K562 (cell line): ENCODE results near the gene LZTR1. TPM values are rescaled to one million over a fixed set of nuclear protein-coding genes. Genes with fewer than 3 reads are reported as not detected.

Source experiments
- FOSL1 ChIP-seq: fragments of 200-800 bp; sonication (Bioruptor generic); conservative IDR thresholded peaks from 2 replicates; pipeline ENCODE4 v1.6.1; 2016; ENCODE audit warnings: missing genetic modification characterization, missing compliant biosample characterization
- SIN3A ChIP-seq, 2 experiments: fragments of 150-350 bp in 1 of 2; IDR thresholded peaks; 2 replicates each; pipeline ENCODE4 v1.6.1; 2011 to 2016; ENCODE audit warnings: borderline replicate concordance in 2 of 2, low read depth in 2 of 2, low read length in 2 of 2, mild to moderate bottlenecking in 2 of 2, moderate library complexity in 2 of 2; ENCODE audit not compliant: control insufficient read depth in 1 of 2
- SMAD2 ChIP-seq: fragments of 150-350 bp; IDR thresholded peaks from 2 replicates; pipeline ENCODE4 v1.6.1; 2014; ENCODE audit warnings: low read depth, mild to moderate bottlenecking, low read length
- STAT5B ChIP-seq: fragments of 250-450 bp; sonication (Bioruptor Pico); IDR thresholded peaks from 2 replicates; pipeline ENCODE4 v1.8.0; 2021; ENCODE audit warnings: mild to moderate bottlenecking, inconsistent platforms
- TBL1XR1 ChIP-seq, 2 experiments: IDR thresholded peaks; 2 replicates each; pipeline ENCODE4 v1.6.1; 2012; ENCODE audit warnings: improper control_type of control experiment in 2 of 2, low read length in 2 of 2, mild to moderate bottlenecking in 1 of 2
- ZKSCAN3 ChIP-seq: fragments of 250-450 bp; sonication (Bioruptor Pico); IDR thresholded peaks from 2 replicates; pipeline ENCODE4 v1.4.0; 2020
- ZNF197 ChIP-seq: fragments of 200-800 bp; sonication (Bioruptor generic); IDR thresholded peaks from 2 replicates; pipeline ENCODE4 v1.6.1; 2016; ENCODE audit warnings: low read depth, missing genetic modification characterization, missing compliant biosample characterization
- ZNF445 ChIP-seq: fragments of 250-450 bp; sonication (Bioruptor Pico); IDR thresholded peaks from 2 replicates; pipeline ENCODE4 v1.4.0; 2020; ENCODE audit warnings: low read depth, mild to moderate bottlenecking, moderate library complexity
- ZNF707 ChIP-seq: fragments of 250-450 bp; sonication (Bioruptor Pico); conservative IDR thresholded peaks from 2 replicates; pipeline ENCODE4 v1.8.0; 2022; ENCODE audit warnings: inconsistent platforms, mild to moderate bottlenecking, moderate library complexity
- polyA plus RNA-seq, 8 experiments: library from polyadenylated mRNA; depleted of rRNA in 4 of 8; stranded (reverse) in 5 of 8; unstranded in 3 of 8; fragments of >200 nt; fragmentation: Nextera tagmentation in 2 of 8; fragmentation: Illumina TruSeq in 1 of 8; extraction: Ambion mirVana in 2 of 8; extraction: Trizol in 1 of 8; gene quantifications; 2 replicates each; pipeline versions ENCODE4 v1.2.1 to v1.2.3, GENCODE V29; 2011 to 2014; ENCODE audit warnings: inconsistent platforms in 1 of 8, missing spikeins in 1 of 8
- total RNA-seq, 7 experiments: library from RNA; depleted of rRNA in 6 of 7; stranded (reverse); fragments of >200 nt in 6 of 7; fragmentation: Illumina TruSeq in 2 of 7; extraction: Trizol in 2 of 7; gene quantifications; 2 replicates each; pipeline versions ENCODE4 v1.2.1 to v1.2.3, GENCODE V29; 2011 to 2021; ENCODE audit warnings: low replicate concordance in 1 of 7
- TF ChIP-seq, protein P1 (sequence below), 3 experiments: fragments of 200-800 bp in 1 of 3; fragments of 250-450 bp in 1 of 3; fragments of 450-650 bp in 1 of 3; sonication (Bioruptor Pico) in 1 of 3; sonication (Bioruptor generic) in 1 of 3; formaldehyde crosslinking in 1 of 3; IDR thresholded peaks; 2 replicates each; pipeline versions ENCODE4 v1.6.1 to v1.8.0; 2016 to 2022; ENCODE audit warnings: mild to moderate bottlenecking in 2 of 3, missing genetic modification characterization in 2 of 3, missing compliant biosample characterization in 1 of 3, moderate library complexity in 1 of 3
- TF ChIP-seq, protein P2 (sequence below): fragments of 250-450 bp; sonication (Bioruptor Pico); IDR thresholded peaks from 2 replicates; pipeline ENCODE4 v1.9.0; 2021; ENCODE audit warnings: mild to moderate bottlenecking, inconsistent platforms
- TF ChIP-seq, protein P3 (sequence below): fragments of 450-650 bp; IDR thresholded peaks from 2 replicates; pipeline ENCODE4 v1.6.1; 2017; ENCODE audit warnings: antibody characterized with exemption
- TF ChIP-seq, protein P4 (sequence below): fragments of 250-450 bp; sonication (Bioruptor Pico); IDR thresholded peaks from 2 replicates; pipeline ENCODE4 v1.4.0; 2020
- TF ChIP-seq, protein P5 (sequence below): fragments of 250-450 bp; sonication (Bioruptor Pico); IDR thresholded peaks from 2 replicates; pipeline ENCODE4 v1.8.0; 2022; ENCODE audit warnings: inconsistent platforms, mild to moderate bottlenecking, moderate library complexity, borderline replicate concordance
- TF ChIP-seq, protein P6 (sequence below): sonication (generic); formaldehyde crosslinking; IDR thresholded peaks from 2 replicates; pipeline ENCODE4 v1.8.0; 2022; ENCODE audit warnings: missing genetic modification reagents, mild to moderate bottlenecking, borderline replicate concordance

LZTR1 gene
- total and polyA plus RNA-seq, 9 of the 15 experiments (the other 6 are each of a cell fraction or from before 2014, with no cell fraction given): 2.2 to 135 (median 63.0) TPM

DNA sequence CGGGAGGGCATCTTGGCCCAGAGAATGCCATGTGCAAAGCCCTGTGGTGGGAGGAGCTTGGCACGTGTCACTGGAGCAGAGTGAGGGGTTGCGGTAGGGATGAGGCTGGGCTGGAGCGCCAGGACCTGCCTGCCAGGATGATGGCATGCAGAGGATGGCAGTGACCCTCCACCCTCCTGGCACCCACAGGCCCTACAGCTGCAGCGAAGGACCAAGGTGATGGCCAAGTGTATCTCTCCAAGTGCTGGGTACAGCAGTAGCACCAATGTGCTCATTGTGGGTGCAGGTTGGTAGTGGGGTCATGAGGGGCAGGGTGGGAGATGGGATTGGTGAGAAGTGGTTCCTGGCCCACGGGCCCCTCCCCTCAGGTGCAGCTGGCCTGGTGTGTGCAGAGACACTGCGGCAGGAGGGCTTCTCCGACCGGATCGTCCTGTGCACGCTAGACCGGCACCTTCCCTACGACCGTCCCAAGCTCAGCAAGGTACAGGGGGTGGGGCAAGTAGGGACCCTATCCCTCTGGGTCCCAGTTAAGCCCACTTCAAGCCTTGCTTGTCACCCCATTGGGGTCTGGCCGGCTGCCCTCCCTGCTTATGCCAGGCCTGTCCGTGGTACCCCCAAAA lies 7.7 kb upstream of the LZTR1 start (continued):
- TF ChIP-seq, protein P1, sequence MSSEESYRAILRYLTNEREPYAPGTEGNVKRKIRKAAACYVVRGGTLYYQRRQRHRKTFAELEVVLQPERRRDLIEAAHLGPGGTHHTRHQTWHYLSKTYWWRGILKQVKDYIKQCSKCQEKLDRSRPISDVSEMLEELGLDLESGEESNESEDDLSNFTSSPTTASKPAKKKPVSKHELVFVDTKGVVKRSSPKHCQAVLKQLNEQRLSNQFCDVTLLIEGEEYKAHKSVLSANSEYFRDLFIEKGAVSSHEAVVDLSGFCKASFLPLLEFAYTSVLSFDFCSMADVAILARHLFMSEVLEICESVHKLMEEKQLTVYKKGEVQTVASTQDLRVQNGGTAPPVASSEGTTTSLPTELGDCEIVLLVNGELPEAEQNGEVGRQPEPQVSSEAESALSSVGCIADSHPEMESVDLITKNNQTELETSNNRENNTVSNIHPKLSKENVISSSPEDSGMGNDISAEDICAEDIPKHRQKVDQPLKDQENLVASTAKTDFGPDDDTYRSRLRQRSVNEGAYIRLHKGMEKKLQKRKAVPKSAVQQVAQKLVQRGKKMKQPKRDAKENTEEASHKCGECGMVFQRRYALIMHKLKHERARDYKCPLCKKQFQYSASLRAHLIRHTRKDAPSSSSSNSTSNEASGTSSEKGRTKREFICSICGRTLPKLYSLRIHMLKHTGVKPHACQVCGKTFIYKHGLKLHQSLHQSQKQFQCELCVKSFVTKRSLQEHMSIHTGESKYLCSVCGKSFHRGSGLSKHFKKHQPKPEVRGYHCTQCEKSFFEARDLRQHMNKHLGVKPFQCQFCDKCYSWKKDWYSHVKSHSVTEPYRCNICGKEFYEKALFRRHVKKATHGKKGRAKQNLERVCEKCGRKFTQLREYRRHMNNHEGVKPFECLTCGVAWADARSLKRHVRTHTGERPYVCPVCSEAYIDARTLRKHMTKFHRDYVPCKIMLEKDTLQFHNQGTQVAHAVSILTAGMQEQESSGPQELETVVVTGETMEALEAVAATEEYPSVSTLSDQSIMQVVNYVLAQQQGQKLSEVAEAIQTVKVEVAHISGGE (CRISPR knock-in tag; IDR thresholded peaks at IDR 0.05): no peak
- TF ChIP-seq FOSL1: no peak
- TF ChIP-seq TBL1XR1 (IDR thresholded peaks at IDR 0.05; ENCODE audit: low read length in 2 of 2): no peak
- TF ChIP-seq STAT5B: no peak
- TF ChIP-seq, protein P2, sequence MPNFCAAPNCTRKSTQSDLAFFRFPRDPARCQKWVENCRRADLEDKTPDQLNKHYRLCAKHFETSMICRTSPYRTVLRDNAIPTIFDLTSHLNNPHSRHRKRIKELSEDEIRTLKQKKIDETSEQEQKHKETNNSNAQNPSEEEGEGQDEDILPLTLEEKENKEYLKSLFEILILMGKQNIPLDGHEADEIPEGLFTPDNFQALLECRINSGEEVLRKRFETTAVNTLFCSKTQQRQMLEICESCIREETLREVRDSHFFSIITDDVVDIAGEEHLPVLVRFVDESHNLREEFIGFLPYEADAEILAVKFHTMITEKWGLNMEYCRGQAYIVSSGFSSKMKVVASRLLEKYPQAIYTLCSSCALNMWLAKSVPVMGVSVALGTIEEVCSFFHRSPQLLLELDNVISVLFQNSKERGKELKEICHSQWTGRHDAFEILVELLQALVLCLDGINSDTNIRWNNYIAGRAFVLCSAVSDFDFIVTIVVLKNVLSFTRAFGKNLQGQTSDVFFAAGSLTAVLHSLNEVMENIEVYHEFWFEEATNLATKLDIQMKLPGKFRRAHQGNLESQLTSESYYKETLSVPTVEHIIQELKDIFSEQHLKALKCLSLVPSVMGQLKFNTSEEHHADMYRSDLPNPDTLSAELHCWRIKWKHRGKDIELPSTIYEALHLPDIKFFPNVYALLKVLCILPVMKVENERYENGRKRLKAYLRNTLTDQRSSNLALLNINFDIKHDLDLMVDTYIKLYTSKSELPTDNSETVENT (CRISPR knock-in tag): peak; percentile 16; the same call in 1 of the 2 replicates
- TF ChIP-seq, protein P3, sequence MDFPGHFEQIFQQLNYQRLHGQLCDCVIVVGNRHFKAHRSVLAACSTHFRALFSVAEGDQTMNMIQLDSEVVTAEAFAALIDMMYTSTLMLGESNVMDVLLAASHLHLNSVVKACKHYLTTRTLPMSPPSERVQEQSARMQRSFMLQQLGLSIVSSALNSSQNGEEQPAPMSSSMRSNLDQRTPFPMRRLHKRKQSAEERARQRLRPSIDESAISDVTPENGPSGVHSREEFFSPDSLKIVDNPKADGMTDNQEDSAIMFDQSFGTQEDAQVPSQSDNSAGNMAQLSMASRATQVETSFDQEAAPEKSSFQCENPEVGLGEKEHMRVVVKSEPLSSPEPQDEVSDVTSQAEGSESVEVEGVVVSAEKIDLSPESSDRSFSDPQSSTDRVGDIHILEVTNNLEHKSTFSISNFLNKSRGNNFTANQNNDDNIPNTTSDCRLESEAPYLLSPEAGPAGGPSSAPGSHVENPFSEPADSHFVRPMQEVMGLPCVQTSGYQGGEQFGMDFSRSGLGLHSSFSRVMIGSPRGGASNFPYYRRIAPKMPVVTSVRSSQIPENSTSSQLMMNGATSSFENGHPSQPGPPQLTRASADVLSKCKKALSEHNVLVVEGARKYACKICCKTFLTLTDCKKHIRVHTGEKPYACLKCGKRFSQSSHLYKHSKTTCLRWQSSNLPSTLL: no peak
- no peak for TF ChIP-seq ZNF197 (CRISPR knock-in tag)
- TF ChIP-seq, protein P4, sequence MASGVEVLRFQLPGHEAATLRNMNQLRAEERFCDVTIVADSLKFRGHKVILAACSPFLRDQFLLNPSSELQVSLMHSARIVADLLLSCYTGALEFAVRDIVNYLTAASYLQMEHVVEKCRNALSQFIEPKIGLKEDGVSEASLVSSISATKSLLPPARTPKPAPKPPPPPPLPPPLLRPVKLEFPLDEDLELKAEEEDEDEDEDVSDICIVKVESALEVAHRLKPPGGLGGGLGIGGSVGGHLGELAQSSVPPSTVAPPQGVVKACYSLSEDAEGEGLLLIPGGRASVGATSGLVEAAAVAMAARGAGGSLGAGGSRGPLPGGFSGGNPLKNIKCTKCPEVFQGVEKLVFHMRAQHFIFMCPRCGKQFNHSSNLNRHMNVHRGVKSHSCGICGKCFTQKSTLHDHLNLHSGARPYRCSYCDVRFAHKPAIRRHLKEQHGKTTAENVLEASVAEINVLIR (CRISPR knock-in tag): no peak
- TF ChIP-seq ZNF707 (CRISPR knock-in tag): no peak
- TF ChIP-seq SIN3A (IDR thresholded peaks at IDR 0.05; ENCODE audit: borderline replicate concordance in 2 of 2, control insufficient read depth in 1 of 2, low read depth in 2 of 2, low read length in 2 of 2): no peak
- TF ChIP-seq ZKSCAN3 (CRISPR knock-in tag): no peak
- TF ChIP-seq ZNF445 (CRISPR knock-in tag): no peak
- TF ChIP-seq, protein P5, sequence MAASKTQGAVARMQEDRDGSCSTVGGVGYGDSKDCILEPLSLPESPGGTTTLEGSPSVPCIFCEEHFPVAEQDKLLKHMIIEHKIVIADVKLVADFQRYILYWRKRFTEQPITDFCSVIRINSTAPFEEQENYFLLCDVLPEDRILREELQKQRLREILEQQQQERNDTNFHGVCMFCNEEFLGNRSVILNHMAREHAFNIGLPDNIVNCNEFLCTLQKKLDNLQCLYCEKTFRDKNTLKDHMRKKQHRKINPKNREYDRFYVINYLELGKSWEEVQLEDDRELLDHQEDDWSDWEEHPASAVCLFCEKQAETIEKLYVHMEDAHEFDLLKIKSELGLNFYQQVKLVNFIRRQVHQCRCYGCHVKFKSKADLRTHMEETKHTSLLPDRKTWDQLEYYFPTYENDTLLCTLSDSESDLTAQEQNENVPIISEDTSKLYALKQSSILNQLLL (CRISPR knock-in tag): no peak
- TF ChIP-seq SMAD2: no peak
- TF ChIP-seq, protein P6, sequence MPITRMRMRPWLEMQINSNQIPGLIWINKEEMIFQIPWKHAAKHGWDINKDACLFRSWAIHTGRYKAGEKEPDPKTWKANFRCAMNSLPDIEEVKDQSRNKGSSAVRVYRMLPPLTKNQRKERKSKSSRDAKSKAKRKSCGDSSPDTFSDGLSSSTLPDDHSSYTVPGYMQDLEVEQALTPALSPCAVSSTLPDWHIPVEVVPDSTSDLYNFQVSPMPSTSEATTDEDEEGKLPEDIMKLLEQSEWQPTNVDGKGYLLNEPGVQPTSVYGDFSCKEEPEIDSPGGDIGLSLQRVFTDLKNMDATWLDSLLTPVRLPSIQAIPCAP (CRISPR knock-in tag): no peak
